HepG2 (cell line): ENCODE data around the gene AP3B2. TPM values are rescaled to one million over a fixed set of nuclear protein-coding genes. Genes with fewer than 3 reads are reported as not detected.

Source experiments
- ATAC-seq: fragments of 200-7000 bp; cut with Tn5 transposase; 3 replicates; pipeline ENCODE4 v1.9.1; 2020; ENCODE audit warnings: mild to moderate bottlenecking, moderate library complexity
- Bru-seq: library from RNA; stranded (reverse); fragments of 400-500 nt; gene quantifications from one replicate; lab custom pipeline; 2021; lab: Mats Ljungman, UMichigan
- BruChase-seq, 2 experiments: library from RNA; stranded (reverse); fragments of 400-500 nt; gene quantifications; one replicate each; lab custom pipeline; 2021; lab: Mats Ljungman, UMichigan
- BruUV-seq: library from RNA; stranded (reverse); fragments of 400-500 nt; replicated peaks from 2 replicates; lab custom pipeline; 2021; lab: Mats Ljungman, UMichigan
- CTCF ChIA-PET: fragments of 300-600 bp; formaldehyde crosslinking; extraction: SDS; loops from one replicate; lab custom pipeline; 2021; ENCODE audit warnings: low total read pairs, inconsistent platforms, low intra/inter-chr PET ratio; lab: Yijun Ruan, JAX
- POLR2A ChIA-PET: fragments of 350-600 bp; sonication (Branson Sonifier 250); formaldehyde crosslinking; loops from one replicate; lab custom pipeline; 2020; ENCODE audit warnings: antibody characterized with exemption, inconsistent platforms; lab: Yijun Ruan, JAX
- DNase-seq: peaks from one replicate; pipeline ENCODE4 v3.0.0-alpha.2; 2015; ENCODE audit warnings: low spot score
- FAIRE-seq: peaks from 3 replicates; lab custom pipeline; 2011; peaks lifted over from hg19 to GRCh38; lab: Jason Lieb, UNC
- H2AFZ ChIP-seq: one replicate; pipeline ENCODE4 v1.6.1; 2011; ENCODE audit warnings: low read length, inconsistent platforms
- H3K27ac ChIP-seq: fragments of 300-600 bp; 3 replicates; pipeline ENCODE4 v1.8.0; 2011; ENCODE audit warnings: mixed run types, mild to moderate bottlenecking, mixed read lengths, low read length, inconsistent platforms; ENCODE audit not compliant: insufficient read depth; ENCODE audit errors: extremely low read length
- H3K27me3 ChIP-seq, 2 experiments: fragments of 200-600 bp in 1 of 2; 2 replicates in 1 of 2; 3 replicates in 1 of 2; pipeline versions ENCODE4 v1.6.0 to v1.8.0; 2011; ENCODE audit warnings: low read length in 2 of 2, mild to moderate bottlenecking in 2 of 2, moderate library complexity in 2 of 2, inconsistent platforms in 1 of 2; ENCODE audit not compliant: insufficient read depth in 2 of 2, control insufficient read depth in 1 of 2
- H3K36me3 ChIP-seq, 2 experiments: fragments of 200-600 bp in 1 of 2; replicated peaks in 1 of 2; 2 replicates in 1 of 2; 3 replicates in 1 of 2; pipeline versions ENCODE4 v1.5.1 to v1.8.0; 2011; ENCODE audit warnings: low read length in 2 of 2, inconsistent platforms in 1 of 2; ENCODE audit not compliant: insufficient read depth in 2 of 2, control insufficient read depth in 1 of 2
- H3K4me1 ChIP-seq: 2 replicates; pipeline ENCODE4 v1.5.1; 2012; ENCODE audit warnings: low read length, inconsistent platforms; ENCODE audit not compliant: insufficient read depth
- H3K4me2 ChIP-seq: 2 replicates; pipeline ENCODE4 v1.6.0; 2011; ENCODE audit warnings: low read depth, low read length, inconsistent platforms
- H3K4me3 ChIP-seq, 3 experiments: fragments of 200-600 bp in 1 of 3; sonication (generic), shearing (Covaris generic) in 1 of 3; replicated peaks in 1 of 3; 2 replicates each; pipeline ENCODE4 v1.5.1; 2011 to 2016; ENCODE audit warnings: low read length in 3 of 3, inconsistent platforms in 2 of 3, low read depth in 2 of 3, mild to moderate bottlenecking in 2 of 3, control low read depth in 1 of 3, mixed read lengths in 1 of 3; ENCODE audit not compliant: insufficient read depth in 1 of 3
- H3K79me2 ChIP-seq: one replicate; pipeline ENCODE4 v1.6.1; 2011; ENCODE audit warnings: low read length, inconsistent platforms; ENCODE audit not compliant: insufficient read depth
- H3K9ac ChIP-seq: 2 replicates; pipeline ENCODE4 v1.6.0; 2011; ENCODE audit warnings: mild to moderate bottlenecking, low read depth, low read length, inconsistent platforms; ENCODE audit not compliant: insufficient read depth
- H3K9me3 ChIP-seq: 2 replicates; pipeline ENCODE4 v1.5.1; 2012; ENCODE audit warnings: mild to moderate bottlenecking, low read length
- H4K20me1 ChIP-seq: 2 replicates; pipeline ENCODE4 v1.6.0; 2011; ENCODE audit warnings: inconsistent platforms, mild to moderate bottlenecking, low read length, moderate library complexity; ENCODE audit not compliant: insufficient read depth
- AKAP8 ChIP-seq: sonication (generic); formaldehyde crosslinking; IDR thresholded peaks from 2 replicates; pipeline ENCODE4 v1.5.1; 2020; ENCODE audit warnings: mild to moderate bottlenecking, missing genetic modification reagents
- BRF2 ChIP-seq: sonication (generic); formaldehyde crosslinking; IDR thresholded peaks from 2 replicates; pipeline ENCODE4 v1.8.1; 2022; ENCODE audit warnings: mild to moderate bottlenecking, missing genetic modification reagents
- IRX3 ChIP-seq: sonication (generic); formaldehyde crosslinking; IDR thresholded peaks from 2 replicates; pipeline ENCODE4 v1.8.1; 2023; ENCODE audit warnings: mild to moderate bottlenecking, low read depth, missing genetic modification reagents, borderline replicate concordance
- MBD4 ChIP-seq: IDR thresholded peaks from 2 replicates; pipeline ENCODE4 v1.6.1; 2012; ENCODE audit warnings: low read length, inconsistent platforms, borderline replicate concordance
- MEIS2 ChIP-seq: sonication (generic); formaldehyde crosslinking; IDR thresholded peaks from 2 replicates; pipeline ENCODE4 v1.9.0; 2021; ENCODE audit warnings: mild to moderate bottlenecking, missing genetic modification reagents
- SPEN ChIP-seq: sonication (generic); formaldehyde crosslinking; IDR thresholded peaks from 2 replicates; pipeline ENCODE4 v1.5.1; 2020; ENCODE audit warnings: low read depth, mild to moderate bottlenecking, missing genetic modification reagents
- TBX2 ChIP-seq: sonication (generic); formaldehyde crosslinking; IDR thresholded peaks from 2 replicates; pipeline ENCODE4 v1.5.0; 2020; ENCODE audit warnings: missing genetic modification reagents, mild to moderate bottlenecking, borderline replicate concordance
- TRIM24 ChIP-seq: sonication (generic); formaldehyde crosslinking; IDR thresholded peaks from 2 replicates; pipeline ENCODE4 v1.8.0; 2022; ENCODE audit warnings: mild to moderate bottlenecking, missing genetic modification reagents
- ZBTB25 ChIP-seq: IDR thresholded peaks from 2 replicates; pipeline ENCODE4 v1.6.1; 2018; ENCODE audit warnings: missing genetic modification reagents
- ZNF138 ChIP-seq: sonication (generic); formaldehyde crosslinking; IDR thresholded peaks from 2 replicates; pipeline ENCODE4 v1.5.0; 2020; ENCODE audit warnings: mild to moderate bottlenecking, low read depth, missing genetic modification reagents
- ZNF563 ChIP-seq: sonication (generic); formaldehyde crosslinking; IDR thresholded peaks from 2 replicates; pipeline ENCODE4 v1.8.0; 2022; ENCODE audit warnings: mild to moderate bottlenecking, moderate library complexity, missing genetic modification reagents
- ZNF589 ChIP-seq: sonication (generic); formaldehyde crosslinking; conservative IDR thresholded peaks from 2 replicates; pipeline ENCODE4 v1.8.0; 2022; ENCODE audit warnings: mild to moderate bottlenecking, moderate library complexity, missing genetic modification reagents
- ZNF800 ChIP-seq: sonication (generic); formaldehyde crosslinking; IDR thresholded peaks from 2 replicates; pipeline ENCODE4 v1.4.0; 2020; ENCODE audit warnings: missing genetic modification reagents
- ZSCAN30 ChIP-seq: sonication (generic); formaldehyde crosslinking; IDR thresholded peaks from 2 replicates; pipeline ENCODE4 v1.5.0; 2020; ENCODE audit warnings: mild to moderate bottlenecking, missing genetic modification reagents
- WGBS: methylation state at CpG from one replicate; pipeline ENCODE4 v1.1.6; 2017; ENCODE audit warnings: low lambda C conversion rate; 5-methylcytosine and 5-hydroxymethylcytosine counted together
- in situ Hi-C: cut with HindIII; loops from 2 replicates; pipeline ENCODE4 v1.10.0; 2017; ENCODE audit warnings: low pct_unique_long_range_greater_than_20kb; ENCODE audit not compliant: extremely low pct_ligation_motif_present
- intact Hi-C: fragments of 100-400 bp; cut with micrococcal nuclease; formaldehyde crosslinking; loops from one replicate; pipeline ENCODE4 v1.10.0; 2022; ENCODE audit not compliant: unreplicated experiment
- long read RNA-seq, 2 experiments: library from RNA in 1 of 2; library from polyadenylated mRNA in 1 of 2; stranded (forward) in 1 of 2; unstranded in 1 of 2; transcript quantifications; one replicate each; pipeline ENCODE4 v2.0.0, GENCODE V29; 2019 to 2022
- polyA minus RNA-seq, 3 experiments: library from RNA; depleted of rRNA, polyadenylated mRNA; stranded (reverse); fragments of >200 nt; gene quantifications; 2 replicates each; pipeline ENCODE4 v1.2.3, GENCODE V29; 2011; ENCODE audit warnings: low replicate concordance in 1 of 3
- polyA plus RNA-seq, 8 experiments: library from polyadenylated mRNA; depleted of rRNA in 3 of 8; stranded (reverse) in 7 of 8; unstranded in 1 of 8; fragments of >200 nt; fragmentation: Illumina TruSeq in 4 of 8; extraction: Trizol in 4 of 8; gene quantifications; 2 replicates each; pipeline versions ENCODE4 v1.2.1 to v1.2.3, GENCODE V29; 2011 to 2016; ENCODE audit warnings: low read depth in 4 of 8, missing spikeins in 1 of 8, mixed read lengths in 1 of 8; ENCODE audit not compliant: insufficient read depth in 1 of 8
- total RNA-seq, 5 experiments: library from RNA; depleted of rRNA; stranded (reverse); fragments of >200 nt; fragmentation: Illumina TruSeq; extraction: Trizol; gene quantifications; 2 replicates each; pipeline ENCODE4 v1.2.3, GENCODE V29; 2016; ENCODE audit warnings: low read depth in 1 of 5

AP3B2 gene
- not detected in 2 replicates for total RNA-seq (2016; rRNA removed; fragmentation: Illumina TruSeq; extraction: Trizol)
- total RNA-seq (2016; cell fraction: cytosol; rRNA removed; fragmentation: Illumina TruSeq; extraction: Trizol; ENCODE audit: low read depth), result not detected in 2 replicates
- not detected in 2 replicates for total RNA-seq (2016; cell fraction: insoluble cytoplasmic fraction; rRNA removed; fragmentation: Illumina TruSeq; extraction: Trizol)
- not detected in 2 replicates for total RNA-seq (2016; cell fraction: membrane; rRNA removed; fragmentation: Illumina TruSeq; extraction: Trizol)
- not detected in 2 replicates for total RNA-seq (2016; cell fraction: nucleus; rRNA removed; fragmentation: Illumina TruSeq; extraction: Trizol)
- not detected in 2 replicates for polyA plus RNA-seq (2011; rRNA removed)
- not detected in 2 replicates for polyA plus RNA-seq (2011; cell fraction: cytosol; rRNA removed)
- polyA plus RNA-seq (2011; cell fraction: nucleus; rRNA removed), result 0.17 and 0.23 TPM in 2 replicates
- polyA plus RNA-seq (2012), result not detected in 2 replicates
- not detected in 2 replicates for polyA plus RNA-seq (2016; cell fraction: cytosol; fragmentation: Illumina TruSeq; extraction: Trizol; ENCODE audit: low read depth)
- not detected in 2 replicates for polyA plus RNA-seq (2016; cell fraction: insoluble cytoplasmic fraction; fragmentation: Illumina TruSeq; extraction: Trizol; ENCODE audit: low read depth)
- not detected in 2 replicates for polyA plus RNA-seq (2016; cell fraction: membrane; fragmentation: Illumina TruSeq; extraction: Trizol; ENCODE audit: low read depth)
- not detected in 2 replicates for polyA plus RNA-seq (2016; cell fraction: nucleus; fragmentation: Illumina TruSeq; extraction: Trizol; ENCODE audit: insufficient read depth, low read depth)
- 0.37 TPM in 1 of 2 replicates, not detected in the other for polyA minus RNA-seq (2011; rRNA and poly(A)+ RNA removed; ENCODE audit: low replicate concordance)
- not detected in 2 replicates for polyA minus RNA-seq (2011; cell fraction: cytosol; rRNA and poly(A)+ RNA removed)
- polyA minus RNA-seq (2011; cell fraction: nucleus; rRNA and poly(A)+ RNA removed), result 1.3 TPM in 1 of 2 replicates, not detected in the other
- percentile 7 among the genes with signal in this experiment for Bru-seq, nascent RNA
- BruChase-seq, experiment 1, labeled RNA remaining after a 6-hour chase, result percentile 14 among the genes with signal in this experiment
- percentile 6 among the genes with signal in this experiment for BruChase-seq, experiment 2, labeled RNA remaining after a 2-hour chase
- long read RNA-seq, experiment 1, result 0 reads
- long read RNA-seq, experiment 2, result 0 reads

GRCh38 chr15:82709421-82710207, at the start of gene AP3B2:
TSS of gene AP3B2 (minus strand) at chr15:82709875. CDS start at chr15:82709706, 169 bp downstream.
- in situ Hi-C loops (no loop called here), intact Hi-C loops (no loop called here)
- H3K27ac ChIP-seq, result no peak within 1 kb of the TSS
- peaks cover 3 to 15% of the 10 kb centered on the region in 2 experiments; a peak in 4 of 5 replicates for H3K27me3 ChIP-seq
- no peaks in the 10 kb centered on the region for H3K9me3 ChIP-seq
- 8% methylated on average over 7 of the region's 95 CpGs for WGBS
- peak; percentile 16 for DNase-seq
- H3K9ac ChIP-seq, result no peak within 1 kb of the TSS
- H3K79me2 ChIP-seq, result no peaks in the 10 kb centered on the region
- H3K4me3 ChIP-seq, result peak within 1 kb of the TSS; percentile 57 to 77 (median 68)
- no TSS peak for BruUV-seq
- POLR2A ChIA-PET, result interaction anchor here (1.0 kb wide), 1 partner anchor 41 kb away, joined by 4 read pairs; no protein-coding TSS in a partner anchor
- H2AFZ ChIP-seq, result no peak within 1 kb of the TSS
- H3K4me1 ChIP-seq, result peaks cover 6% of the 10 kb centered on the region; the same call in 1 of the 2 replicates
- H3K4me2 ChIP-seq, result peak within 1 kb of the TSS; percentile 88
- H4K20me1 ChIP-seq, result no peaks in the 10 kb centered on the region
- no peaks in the 10 kb centered on the region for H3K36me3 ChIP-seq
- CTCF ChIA-PET, result no interaction called here
- no peak for FAIRE-seq
- peak; percentile 96 for ATAC-seq
- no peak for TF ChIP-seq ZNF138 (CRISPR knock-in tag)
- TF ChIP-seq MEIS2 (CRISPR knock-in tag), result peak; percentile 91
- TF ChIP-seq MBD4, result no peak
- TF ChIP-seq ZSCAN30 (CRISPR knock-in tag), result no peak
- no peak for TF ChIP-seq BRF2
- peak; percentile 90 for TF ChIP-seq ZNF563
- peak; percentile 23; the same call in 1 of the 2 replicates for TF ChIP-seq TBX2 (CRISPR knock-in tag)
- no peak; the same call in 1 of the 2 replicates for TF ChIP-seq SPEN (CRISPR knock-in tag)
- TF ChIP-seq IRX3 (CRISPR knock-in tag), result peak; percentile 80; the same call in 1 of the 2 replicates
- peak; percentile 53; the same call in 1 of the 2 replicates for TF ChIP-seq AKAP8 (CRISPR knock-in tag)
- peak; percentile 77; the same call in 1 of the 2 replicates for TF ChIP-seq ZBTB25 (CRISPR knock-in tag)
- TF ChIP-seq TRIM24 (CRISPR knock-in tag), result no peak
- TF ChIP-seq ZNF589, result no peak
- no peak for TF ChIP-seq ZNF800
